ENCODE results near the gene INAFM2.
A peak's percentile ranks its signal among the peaks of the same experiment; 100 is the strongest.

Gene INAFM2

DNA sequence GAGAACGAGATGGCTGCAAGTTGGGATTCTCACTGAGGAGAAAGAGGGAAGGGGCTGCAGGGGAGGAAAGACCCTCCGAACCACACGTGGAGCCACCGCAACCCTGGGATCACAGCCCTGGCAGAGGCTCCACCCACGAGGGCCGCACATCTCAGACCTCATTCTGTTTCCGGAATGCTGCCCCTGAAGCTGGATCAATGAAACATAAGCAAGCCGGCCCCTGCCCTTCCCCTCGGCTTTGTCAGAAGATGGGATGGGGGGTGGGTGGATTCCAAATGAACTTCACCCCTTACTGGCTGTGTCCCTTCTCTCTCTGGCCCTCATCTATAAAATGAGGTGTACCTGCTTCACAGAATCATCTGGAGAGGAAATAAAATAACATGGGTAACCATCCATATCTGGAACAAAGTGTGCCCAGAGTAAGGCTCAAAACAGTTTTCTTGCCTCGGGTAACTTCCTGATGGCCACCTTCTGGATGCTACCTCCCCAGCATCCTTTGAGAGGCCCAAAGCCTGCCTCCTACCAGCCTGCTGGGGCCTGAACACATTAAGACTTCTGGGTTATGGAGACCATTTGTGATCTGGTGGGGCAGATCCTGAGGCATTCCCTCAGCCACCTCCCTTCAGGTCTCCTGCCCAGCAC is 21.9 kb downstream of the INAFM2 start:
- DNase-seq: no peak

- no peak for DNase-seq
These were observed 22.5 kb downstream of the INAFM2 start for GRCh38 chr15:40345867-40346578.

- no peak for DNase-seq
These were observed 23.4 kb downstream of the INAFM2 start for GRCh38 chr15:40346579-40347558.

DNA sequence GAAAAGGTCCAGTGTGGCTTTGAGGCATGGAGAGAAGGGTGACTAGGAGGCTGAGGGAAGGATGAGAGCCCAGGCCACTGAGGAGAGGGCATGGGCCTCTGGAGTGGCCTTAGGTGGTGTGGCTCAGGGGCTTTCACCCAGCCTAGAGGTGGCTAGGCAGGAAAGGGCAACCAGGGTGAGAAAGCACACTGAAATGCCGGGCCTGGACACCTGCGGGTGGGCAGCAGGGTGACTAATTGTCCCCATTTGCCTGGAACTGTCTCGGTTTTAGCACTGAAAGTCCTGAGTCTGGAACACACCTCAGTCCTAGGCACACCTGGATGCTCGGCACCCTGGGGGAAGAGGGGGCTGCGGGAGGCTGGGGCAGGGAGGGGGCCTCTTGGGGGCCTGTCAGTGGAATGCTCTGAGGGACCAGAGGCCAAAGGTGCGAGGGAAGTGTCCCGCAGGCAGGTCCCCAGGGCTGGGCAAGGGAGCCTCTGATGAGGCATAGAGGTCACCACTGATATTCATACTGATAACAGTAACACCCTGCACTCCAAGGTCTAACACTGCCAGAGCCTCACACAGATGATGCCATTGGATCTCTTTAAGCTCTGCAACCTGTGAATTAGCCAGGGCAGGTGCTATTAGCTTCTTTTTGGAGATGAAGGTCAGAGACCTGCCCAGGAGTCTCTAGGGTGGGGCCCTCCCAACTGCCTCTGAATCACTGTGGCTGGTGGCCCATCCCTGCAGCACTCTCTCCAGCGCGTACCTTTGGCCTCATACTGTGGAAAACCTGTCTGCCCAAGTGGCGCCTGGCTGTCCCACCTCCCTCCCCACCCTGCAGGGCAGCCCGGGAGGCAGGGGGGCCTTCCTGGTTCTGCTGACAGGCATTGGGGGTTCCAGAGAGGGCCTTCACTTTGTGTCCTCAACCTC is 24.3 kb downstream of the INAFM2 start:
- DNase-seq: no peak

- DNase-seq: no peak
These were observed 25.0 kb downstream of the INAFM2 start for GRCh38 chr15:40348474-40348870.

DNA sequence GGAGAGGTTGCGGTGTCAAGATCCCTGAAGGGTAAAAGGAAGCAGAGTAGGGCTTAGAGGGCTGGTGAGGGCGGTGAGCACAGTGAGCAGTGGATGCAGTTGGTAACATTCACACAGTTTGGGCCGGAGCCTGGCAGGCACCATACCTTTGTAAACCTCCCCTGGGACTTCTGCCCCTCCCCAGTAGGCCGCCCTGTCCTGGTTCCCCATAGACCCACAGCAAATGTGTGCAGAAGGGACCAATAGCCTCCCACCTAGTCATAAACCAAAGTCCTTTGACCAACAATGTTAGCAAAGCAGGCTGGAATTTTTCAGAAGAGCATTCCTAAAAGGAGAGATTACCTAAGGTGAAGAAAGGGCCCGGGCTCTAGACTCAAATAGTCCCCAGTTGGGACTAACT is 25.7 kb downstream of the INAFM2 start:
- no peak for DNase-seq

- no peak for DNase-seq
These were observed 28.9 kb downstream of the INAFM2 start for GRCh38 chr15:40352281-40352901.

DNA sequence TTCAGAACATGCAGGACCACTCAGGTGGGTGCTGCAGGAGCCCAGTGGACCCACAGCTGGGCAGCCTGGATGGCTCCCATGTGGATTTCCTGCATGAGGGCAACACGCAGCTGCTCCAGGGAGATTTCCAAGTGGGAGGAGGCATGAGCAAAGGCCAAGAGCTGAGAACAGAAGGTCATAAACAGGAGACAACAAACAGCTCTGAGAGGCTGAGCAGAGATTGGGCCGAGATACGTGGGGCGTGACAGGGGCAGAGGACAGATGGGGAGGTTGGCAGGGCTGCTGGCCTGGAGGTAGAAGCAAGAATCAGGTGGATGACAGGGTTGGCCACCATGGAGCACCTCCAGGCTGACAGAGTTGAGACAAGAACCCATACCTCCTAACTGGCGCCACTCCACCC is 30.2 kb downstream of the INAFM2 start:
- DNase-seq: no peak

DNA sequence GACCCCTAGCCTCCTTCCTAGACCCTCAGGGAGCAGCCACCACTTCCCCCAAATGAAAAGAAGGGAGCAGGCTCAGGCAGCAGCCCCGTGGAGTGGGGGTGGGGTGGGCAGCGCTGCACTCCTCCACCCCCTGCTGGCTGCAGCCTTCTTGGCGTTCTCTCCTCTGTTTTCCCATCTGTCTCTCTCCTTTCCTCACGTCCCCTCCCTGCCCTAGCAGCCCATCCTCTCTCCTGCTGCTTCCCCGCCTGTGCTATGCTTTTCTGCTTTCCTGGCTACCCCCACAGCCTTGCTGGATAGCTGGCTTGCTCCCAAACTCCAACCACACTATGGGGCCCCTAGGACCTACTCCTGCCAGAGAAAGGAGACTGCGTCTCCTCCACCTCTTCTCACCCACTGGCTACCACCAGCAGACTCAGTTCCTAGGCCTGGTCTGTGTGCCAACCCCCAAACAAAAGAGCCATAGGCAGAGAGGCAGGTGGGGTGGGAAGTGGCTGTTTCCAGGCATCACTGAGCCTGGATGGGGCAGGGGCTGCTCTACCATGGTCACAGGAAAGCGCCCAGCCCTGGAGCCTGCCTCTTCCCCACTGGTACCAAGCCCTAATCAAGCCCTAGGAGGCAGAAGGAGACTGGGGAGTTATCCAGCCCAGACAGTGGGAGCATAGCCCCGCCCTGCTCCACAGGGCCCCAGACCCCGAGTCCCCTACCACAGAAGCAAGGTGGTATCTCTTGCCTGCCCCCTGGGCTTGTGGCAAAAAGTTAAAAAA is 31.1 kb downstream of the INAFM2 start:
- no peak for DNase-seq

DNA sequence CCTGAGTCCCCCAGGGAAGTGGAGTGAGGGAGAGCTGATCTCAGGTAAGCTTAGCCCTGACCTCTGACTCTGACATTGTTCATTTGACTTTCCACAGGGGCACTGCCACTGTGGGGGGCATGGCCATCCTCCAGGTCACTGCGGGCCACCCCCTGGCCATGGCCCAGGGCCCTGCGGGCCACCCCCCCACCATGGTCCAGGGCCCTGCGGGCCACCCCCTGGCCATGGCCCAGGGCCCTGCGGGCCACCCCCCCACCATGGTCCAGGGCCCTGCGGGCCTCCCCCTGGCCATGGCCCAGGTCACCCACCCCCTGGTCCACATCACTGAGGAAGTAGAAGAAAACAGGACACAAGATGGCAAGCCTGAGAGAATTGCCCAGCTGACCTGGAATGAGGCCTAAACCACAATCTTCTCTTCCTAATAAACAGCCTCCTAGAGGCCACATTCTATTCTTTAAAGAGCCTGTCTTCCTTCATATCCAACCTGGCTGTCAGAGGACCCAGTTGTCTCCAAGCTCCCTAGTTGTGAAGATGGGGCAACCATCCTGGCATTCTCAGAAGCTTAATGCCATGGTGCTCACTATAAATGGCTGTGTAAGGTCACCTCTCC is 32.6 kb downstream of the INAFM2 start:
- DNase-seq: no peak

DNA sequence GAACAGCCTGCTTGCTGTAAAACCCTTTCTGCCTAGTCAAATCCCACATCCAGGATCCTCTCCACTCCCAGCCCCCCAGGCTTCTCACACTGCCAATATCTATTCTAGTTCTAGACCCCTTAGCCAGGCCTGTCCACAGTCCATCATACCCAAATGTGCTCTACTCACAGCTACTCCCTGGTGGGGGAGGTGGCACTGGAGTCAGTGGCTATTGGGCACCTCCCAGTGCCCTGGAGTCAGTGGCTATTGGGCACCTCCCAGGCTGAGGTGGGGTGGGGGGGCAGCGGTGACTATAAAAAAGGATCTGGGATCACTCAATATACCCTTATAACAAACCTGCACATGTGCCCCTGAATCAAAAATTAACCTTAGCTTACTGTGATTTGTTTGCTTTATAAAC is 33.8 kb downstream of the INAFM2 start:
- no peak for DNase-seq

DNA sequence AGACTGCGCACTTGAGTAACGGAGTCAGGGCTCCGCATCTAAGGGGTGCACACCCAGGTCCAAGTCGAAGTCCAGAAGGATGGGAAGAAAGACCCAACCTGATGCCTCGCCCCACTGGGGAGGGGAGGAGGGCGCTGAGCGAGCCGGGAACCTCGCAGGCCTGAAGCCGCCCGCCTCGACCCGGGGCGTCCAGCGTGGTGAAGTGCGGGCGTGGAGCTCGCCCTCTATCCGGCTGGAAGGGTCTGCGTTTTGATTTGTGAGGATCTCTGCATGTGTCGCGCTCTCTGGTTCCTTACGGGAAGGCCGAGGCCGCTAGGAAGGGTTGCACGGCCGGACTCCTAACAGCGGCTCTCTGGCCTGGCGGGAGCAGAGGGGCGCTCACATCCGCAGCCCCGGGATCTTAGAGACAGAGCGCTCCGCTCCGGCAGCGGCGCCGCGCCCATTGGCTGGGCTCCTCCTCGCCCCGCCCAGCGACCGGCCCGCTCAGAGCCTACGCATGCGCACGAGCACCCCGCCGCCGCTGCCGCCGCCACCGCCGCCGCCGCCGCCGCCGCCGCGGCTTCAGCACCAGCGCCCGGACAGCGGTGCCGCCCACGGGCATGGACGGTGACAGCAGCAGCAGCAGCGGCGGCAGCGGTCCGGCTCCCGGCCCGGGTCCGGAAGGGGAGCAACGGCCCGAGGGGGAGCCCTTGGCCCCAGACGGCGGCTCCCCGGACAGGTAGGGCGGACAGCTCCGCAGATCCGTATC is 34.4 kb downstream of the INAFM2 start, which contains the start of gene DISP2:
TSS of gene DISP2 (plus strand) at position 497 of the 748 bp plus-strand sequence. CDS start at position 600, 103 bp downstream.
- DNase-seq: peak; percentile 80

DNA sequence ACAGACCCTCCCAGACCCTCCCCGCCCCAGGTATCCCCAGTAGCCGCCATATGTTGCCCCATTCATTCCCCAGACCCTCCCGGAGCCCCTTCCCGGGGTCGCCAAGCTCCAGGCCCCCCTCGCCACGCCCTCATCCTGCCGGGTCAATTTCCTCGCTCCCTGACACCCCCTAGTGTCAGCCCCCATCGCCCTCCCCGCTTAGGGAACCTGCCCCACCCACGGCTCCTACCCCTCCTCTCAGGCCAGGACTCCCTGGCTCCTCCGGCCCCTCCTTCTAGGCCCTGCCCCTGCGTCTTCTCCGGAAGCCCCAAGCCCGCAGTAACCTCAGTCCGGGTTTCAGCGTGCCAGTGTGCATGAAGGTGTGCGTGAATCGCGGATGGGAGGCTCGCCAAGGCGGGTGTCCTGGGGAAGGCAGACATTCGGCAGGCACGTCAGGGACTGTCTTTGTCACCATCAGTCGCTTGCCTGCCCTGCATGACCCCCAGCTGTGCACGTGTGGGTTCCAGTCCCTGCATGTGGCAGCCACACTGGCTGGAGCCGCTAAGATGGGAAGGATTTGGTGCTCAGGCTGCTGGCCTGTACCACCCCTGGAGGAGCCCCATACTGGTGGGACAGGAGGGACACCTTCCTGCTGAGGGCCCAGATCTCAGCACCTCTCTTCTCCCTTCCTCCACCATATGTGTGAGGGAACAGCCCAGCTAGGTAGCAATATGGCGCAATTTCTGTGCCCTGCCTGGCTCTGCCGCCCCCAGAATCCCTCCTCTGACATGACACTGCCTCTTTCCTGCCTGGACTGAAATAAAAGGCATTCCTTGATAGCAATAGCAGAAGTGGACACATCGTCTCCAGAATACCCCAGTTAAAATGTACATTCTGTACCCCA is 35.2 kb downstream of the INAFM2 start:
- DNase-seq: no peak

DNA sequence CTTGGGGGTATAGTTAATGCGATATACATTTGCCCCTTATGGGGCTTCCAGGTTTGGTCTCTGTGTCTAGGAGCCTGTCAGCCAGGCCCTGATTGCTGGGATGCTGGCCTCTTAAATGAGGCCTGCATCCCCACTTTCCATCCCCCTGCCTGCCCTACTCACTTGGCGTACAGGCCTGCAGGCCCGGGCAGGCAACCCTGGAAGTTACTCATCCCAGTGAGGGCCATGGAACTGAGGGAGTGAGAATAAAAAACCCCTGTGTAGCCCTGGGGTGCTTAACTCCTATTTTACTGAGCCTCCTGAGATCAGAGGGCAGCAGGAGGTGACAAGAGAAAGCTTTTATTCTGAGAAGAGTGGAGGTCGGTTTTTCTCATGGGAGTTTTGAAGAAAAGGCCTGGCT is 36.5 kb downstream of the INAFM2 start:
- no peak for DNase-seq

GRCh38 chr15:40361640-40362039 is 38.1 kb downstream of the INAFM2 start:
- DNase-seq: no peak

- no peak for DNase-seq
These were observed 40.1 kb downstream of the INAFM2 start for GRCh38 chr15:40363611-40364010.

DNA sequence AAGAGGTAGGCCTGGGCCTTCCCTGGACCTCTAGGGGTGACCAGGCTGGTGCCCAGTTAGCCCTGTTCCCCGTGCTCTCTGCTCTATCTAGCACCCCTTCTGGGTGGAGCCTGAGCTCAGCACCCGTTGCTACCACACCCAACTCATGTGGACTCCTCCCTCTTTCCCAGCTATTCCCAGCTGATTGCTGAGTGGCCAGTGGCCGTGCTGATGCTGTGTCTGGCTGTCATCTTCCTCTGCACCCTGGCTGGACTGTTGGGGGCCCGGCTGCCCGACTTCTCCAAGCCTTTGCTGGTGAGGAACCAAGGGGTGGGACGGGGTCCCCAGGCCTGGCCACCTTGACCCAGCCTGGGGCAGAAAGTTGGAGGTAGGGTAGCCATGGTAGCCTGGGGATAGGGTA is 40.8 kb downstream of the INAFM2 start:
- DNase-seq: no peak

GRCh38 chr15:40365016-40365415 is 41.5 kb downstream of the INAFM2 start:
- DNase-seq: no peak

Measured in GDM1 (cell line).